Renal cortex interstitium (tissue), 11 donors: ENCODE measurements around the gene SLC25A31. TPM values are rescaled to one million over a fixed set of nuclear protein-coding genes. Genes with fewer than 3 reads are reported as not detected.
A peak's percentile ranks its signal among the peaks of the same experiment; 100 is the strongest.

Source experiments
- DNase-seq, 11 donors: peaks; one replicate each; pipeline ENCODE4 v3.0.0-alpha.2; 2013; ENCODE audit warnings: low read depth in 9 of 11, low spot score in 4 of 11; ENCODE audit errors: extremely low read depth in 1 of 11
- polyA plus RNA-seq, 3 donors: library from polyadenylated mRNA; unstranded; fragments of 120-200 nt; gene quantifications; one replicate each; pipeline ENCODE4 v1.2.1, GENCODE V29; 2013; ENCODE audit not compliant: insufficient read length in 3 of 3

Gene SLC25A31
- polyA plus RNA-seq, 3 donors, result 0.09 TPM; not detected in 2

- DNase-seq, result no peak
Measured at GRCh38 chr4:127772769-127773671, 42.8 kb downstream of the SLC25A31 start.

GRCh38 chr4:127775843-127776242, 45.6 kb downstream of the SLC25A31 start:
- no peak for DNase-seq

GRCh38 chr4:127776620-127777019, 46.4 kb downstream of the SLC25A31 start:
- no peak for DNase-seq

- no peak for DNase-seq
Measured at GRCh38 chr4:127777487-127777886, 47.3 kb downstream of the SLC25A31 start.

GRCh38 chr4:127778102-127778501, 47.9 kb downstream of the SLC25A31 start:
- no peak for DNase-seq

- DNase-seq, result no peak
Measured at GRCh38 chr4:127780598-127780997, 50.4 kb downstream of the SLC25A31 start.

GRCh38 chr4:127781300-127782024, 51.3 kb downstream of the SLC25A31 start:
- DNase-seq, result peak in 10 of 11 donors; percentile 1 to 49 (median 28)

GRCh38 chr4:127782025-127782274, 51.8 kb downstream of the SLC25A31 start:
- DNase-seq, result peak in 10 of 11 donors; percentile 67 to 83 (median 80)

- peak in 9 of 11 donors; percentile 14 to 74 (median 29) for DNase-seq
Measured at GRCh38 chr4:127782275-127783025, 52.2 kb downstream of the SLC25A31 start, which contains the start of gene HSPA4L. Gene HSPA4L, plus strand, starts transcription at chr4:127782322. Its CDS starts 229 bp downstream, at chr4:127782551.

GRCh38 chr4:127783026-127783769, 53.0 kb downstream of the SLC25A31 start:
- DNase-seq, result peak; percentile 18 to 57 (median 35)

GRCh38 chr4:127783955-127784770, 54.0 kb downstream of the SLC25A31 start:
- no peak for DNase-seq

GRCh38 chr4:127788517-127788916, 58.3 kb downstream of the SLC25A31 start:
- no peak for DNase-seq

GRCh38 chr4:127791391-127791790, 61.2 kb downstream of the SLC25A31 start:
- DNase-seq, result no peak

GRCh38 chr4:127793528-127793927, 63.3 kb downstream of the SLC25A31 start:
- no peak for DNase-seq

GRCh38 chr4:127799711-127800110, 69.5 kb downstream of the SLC25A31 start:
- DNase-seq, result no peak

- peak in 1 of 11 donors; percentile 2 for DNase-seq
Measured at GRCh38 chr4:127809173-127809800, 79.1 kb downstream of the SLC25A31 start.

- DNase-seq, result no peak
Measured at GRCh38 chr4:127810551-127810950, 80.4 kb downstream of the SLC25A31 start.

GRCh38 chr4:127822430-127822829, 92.2 kb downstream of the SLC25A31 start:
- no peak for DNase-seq
